ENCODE results near the gene OVOL1. TPM values are rescaled to one million over a fixed set of nuclear protein-coding genes. Genes with fewer than 3 reads are reported as not detected.

The OVOL1 gene
- total and polyA plus RNA-seq, 7 donors: 16.6 to 30.0 (median 22.7) TPM; not detected in 4

DNA sequence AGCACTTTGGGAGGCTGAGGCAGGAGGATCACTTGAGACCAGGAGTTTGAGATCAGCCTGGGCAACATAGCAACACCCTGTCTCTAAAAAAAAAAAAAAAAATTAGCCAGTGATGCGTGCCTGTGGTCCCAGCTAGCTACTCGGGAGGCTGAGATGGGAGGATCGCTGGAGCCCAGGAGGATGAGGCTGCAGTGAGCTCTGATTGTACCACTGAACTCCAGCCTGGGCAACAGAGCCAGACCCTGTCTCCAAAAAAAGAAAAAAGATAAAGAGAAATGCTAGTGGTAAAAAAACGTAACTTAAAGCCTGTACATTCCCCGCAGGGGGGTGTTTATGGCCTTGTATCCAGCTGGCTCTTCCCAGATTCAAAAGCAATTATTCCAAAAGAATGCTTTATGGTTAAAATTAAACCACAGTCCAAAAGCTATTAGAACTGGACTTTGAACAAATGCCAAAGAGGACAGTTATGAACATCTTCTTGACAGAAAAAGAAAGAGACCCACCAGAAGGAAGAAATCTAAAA, 30.5 kb downstream of the OVOL1 start:
- DNase-seq: no peak
- peaks cover 0 to 6% (median 0%) of the 10 kb centered on the region in 4 donors for H3K36me3 ChIP-seq
- peak overlapping the region; percentile 29 to 65 (median 60) for H3K4me3 ChIP-seq
- H3K4me1 ChIP-seq: peaks cover 0 to 12% (median 8%) of the 10 kb centered on the region in 4 donors
- no peaks in the 10 kb centered on the region for H3K9me3 ChIP-seq
- 45 to 70% methylated on average over 5 of the region's 5 CpGs for WGBS, 2 donors
- H3K27me3 ChIP-seq: no peaks in the 10 kb centered on the region
- peak overlapping the region; percentile 64 to 74 (median 72) for H3K27ac ChIP-seq
- TF ChIP-seq, protein P1, sequence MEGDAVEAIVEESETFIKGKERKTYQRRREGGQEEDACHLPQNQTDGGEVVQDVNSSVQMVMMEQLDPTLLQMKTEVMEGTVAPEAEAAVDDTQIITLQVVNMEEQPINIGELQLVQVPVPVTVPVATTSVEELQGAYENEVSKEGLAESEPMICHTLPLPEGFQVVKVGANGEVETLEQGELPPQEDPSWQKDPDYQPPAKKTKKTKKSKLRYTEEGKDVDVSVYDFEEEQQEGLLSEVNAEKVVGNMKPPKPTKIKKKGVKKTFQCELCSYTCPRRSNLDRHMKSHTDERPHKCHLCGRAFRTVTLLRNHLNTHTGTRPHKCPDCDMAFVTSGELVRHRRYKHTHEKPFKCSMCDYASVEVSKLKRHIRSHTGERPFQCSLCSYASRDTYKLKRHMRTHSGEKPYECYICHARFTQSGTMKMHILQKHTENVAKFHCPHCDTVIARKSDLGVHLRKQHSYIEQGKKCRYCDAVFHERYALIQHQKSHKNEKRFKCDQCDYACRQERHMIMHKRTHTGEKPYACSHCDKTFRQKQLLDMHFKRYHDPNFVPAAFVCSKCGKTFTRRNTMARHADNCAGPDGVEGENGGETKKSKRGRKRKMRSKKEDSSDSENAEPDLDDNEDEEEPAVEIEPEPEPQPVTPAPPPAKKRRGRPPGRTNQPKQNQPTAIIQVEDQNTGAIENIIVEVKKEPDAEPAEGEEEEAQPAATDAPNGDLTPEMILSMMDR (IDR thresholded peaks at IDR 0.05): no peak
- no peak for TF ChIP-seq POLR2AphosphoS5 (IDR thresholded peaks at IDR 0.05)
- TF ChIP-seq EP300 (IDR thresholded peaks at IDR 0.05): no peak
- no peak for TF ChIP-seq POLR2A (IDR thresholded peaks at IDR 0.05)
- intact Hi-C loops (cut with DNase I): loop anchor here (10.0 kb wide), 1 partner anchor 193 kb away; no protein-coding TSS in a partner anchor

DNA sequence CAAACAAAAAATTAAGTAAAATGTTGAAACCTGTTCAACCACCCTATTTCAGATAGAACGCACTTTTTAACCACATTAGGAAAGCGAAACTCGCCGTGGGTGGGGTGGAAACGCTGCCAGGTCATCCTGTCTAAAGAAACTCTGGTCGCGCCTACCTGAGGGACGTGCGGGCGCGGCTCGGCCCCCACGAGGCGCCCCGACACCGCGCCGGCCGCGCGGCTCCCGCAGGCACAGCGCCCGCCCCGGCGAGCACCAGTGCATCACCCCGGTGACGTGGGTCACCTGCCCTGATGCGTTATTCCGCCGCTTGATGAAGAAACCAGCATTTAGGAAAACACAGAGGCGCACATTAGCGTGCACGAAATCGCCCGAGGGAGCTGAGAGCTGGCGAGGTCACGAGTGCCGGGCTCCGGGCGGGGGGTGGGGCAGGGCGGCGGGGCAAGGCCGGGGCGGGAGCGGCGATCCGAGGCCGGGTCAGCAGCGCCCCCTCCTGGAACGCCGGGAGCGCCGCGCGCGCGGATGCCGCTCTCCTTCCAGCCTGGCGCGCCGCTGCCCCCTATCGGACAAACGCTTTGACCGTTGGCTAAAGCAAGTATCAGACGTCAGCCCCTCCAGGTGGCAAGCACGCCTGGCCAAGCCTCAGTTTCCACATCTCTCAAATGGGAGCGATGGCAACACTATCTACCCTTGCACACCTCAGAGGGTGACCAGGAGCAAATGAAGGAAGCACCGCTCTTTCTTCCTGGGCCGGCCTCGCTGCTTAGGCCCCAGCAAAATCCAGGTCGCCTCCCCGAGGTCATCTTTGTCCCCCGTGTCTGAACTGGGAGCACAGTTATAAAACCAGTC, 31.2 kb downstream of the OVOL1 start:
- peak; percentile 95 for DNase-seq
- Histone ChIP-seq H3K36me3 (peaks cover 0 to 6% (median 0%) of the 10 kb centered on the region in 4 donors), H3K9me3 (no peaks in the 10 kb centered on the region), H3K27ac (peak overlapping the region; percentile 64 to 74 (median 72)), H3K27me3 (no peaks in the 10 kb centered on the region), H3K4me1 (peaks cover 0 to 12% (median 8%) of the 10 kb centered on the region in 4 donors), H3K4me3 (peak overlapping the region; percentile 29 to 65 (median 60))
- WGBS, 2 donors: 6 to 7% methylated on average over 74 of the region's 74 CpGs
- TF ChIP-seq POLR2AphosphoS5 (IDR thresholded peaks at IDR 0.05) (peak in 3 of 4 donors; percentile 18 to 49 (median 19)), POLR2A (IDR thresholded peaks at IDR 0.05) (no peak), EP300 (IDR thresholded peaks at IDR 0.05) (no peak)
- TF ChIP-seq, protein P1 (IDR thresholded peaks at IDR 0.05): peak; percentile 85 to 100 (median 94)
- intact Hi-C loops (cut with DNase I): loop anchor here (1.0 to 10.0 kb wide), 3 partner anchors 38 to 193 kb away; partner anchors contain the start of gene AP5B1

DNA sequence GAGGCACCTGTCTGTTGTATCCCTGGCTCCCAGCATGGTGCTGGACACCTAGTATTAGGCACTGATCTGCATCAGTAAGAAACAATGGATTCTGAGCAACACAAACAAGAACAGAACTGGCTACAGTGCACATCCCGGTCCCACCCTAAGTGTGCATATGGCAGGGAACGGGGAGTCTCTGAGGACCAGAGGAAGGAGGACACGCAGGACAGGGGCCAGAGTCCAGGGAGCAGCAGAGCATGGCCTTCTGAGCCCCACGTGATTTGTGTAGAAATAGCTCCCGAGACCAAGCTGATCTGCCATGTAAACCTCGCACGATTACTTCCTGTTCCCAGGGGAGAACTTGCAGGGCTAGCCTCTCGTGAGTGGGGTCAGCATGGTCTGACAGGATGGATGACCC, 34.2 kb downstream of the OVOL1 start:
- Histone ChIP-seq H3K27ac (no peak overlapping the region), H3K4me3 (no peak overlapping the region), H3K9me3 (no peaks in the 10 kb centered on the region), H3K27me3 (no peaks in the 10 kb centered on the region), H3K36me3 (no peaks in the 10 kb centered on the region), H3K4me1 (peaks cover 0 to 12% (median 8%) of the 10 kb centered on the region in 4 donors)
- 20 to 56% methylated on average over 8 of the region's 8 CpGs for WGBS, 2 donors
- DNase-seq: no peak
- TF ChIP-seq POLR2A (IDR thresholded peaks at IDR 0.05): no peak
- TF ChIP-seq POLR2AphosphoS5 (IDR thresholded peaks at IDR 0.05): no peak
- TF ChIP-seq, protein P1 (IDR thresholded peaks at IDR 0.05): no peak
- no peak for TF ChIP-seq EP300 (IDR thresholded peaks at IDR 0.05)
- intact Hi-C loops (cut with DNase I): no loop called here

DNA sequence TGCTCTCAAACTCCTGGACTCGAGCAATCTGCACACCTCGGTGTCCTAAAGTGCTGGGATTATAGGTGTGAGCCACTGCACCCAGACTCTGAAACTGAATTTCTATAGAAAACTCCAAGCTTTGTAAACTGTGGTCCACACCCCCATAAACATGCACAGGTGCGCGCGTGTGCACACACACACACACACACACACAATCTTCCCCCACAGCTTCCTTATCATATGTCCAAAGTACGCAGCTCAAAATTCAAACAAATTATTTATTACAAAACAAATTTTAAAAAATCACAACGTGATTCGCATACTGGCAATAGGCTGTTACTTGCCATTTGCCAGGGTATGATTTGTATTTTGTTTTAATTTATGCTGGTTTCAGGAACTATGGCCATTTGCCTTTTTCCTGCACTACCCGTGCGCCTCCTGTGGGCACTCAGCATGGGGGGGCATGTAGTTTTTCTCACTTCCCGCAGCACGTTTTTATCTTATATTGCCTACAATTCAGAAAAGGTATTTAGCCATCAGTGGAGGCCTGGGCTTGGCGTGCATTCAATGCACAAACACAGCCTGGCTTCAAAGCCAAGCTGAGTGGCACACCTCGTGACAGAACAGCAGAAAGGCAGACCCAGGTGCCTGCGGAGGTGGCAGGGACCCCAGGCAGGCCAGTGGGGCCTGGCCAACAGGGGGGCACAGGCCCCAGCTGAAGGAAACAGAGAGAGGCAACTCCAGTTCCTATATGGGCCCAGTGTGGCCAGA, 36.1 kb downstream of the OVOL1 start:
- DNase-seq: no peak

More for the DNA sequence above, 36.1 kb downstream of the OVOL1 start:
- H3K4me3 ChIP-seq: no peak overlapping the region
- H3K36me3 ChIP-seq: no peaks in the 10 kb centered on the region
- H3K27me3 ChIP-seq: no peaks in the 10 kb centered on the region
- H3K4me1 ChIP-seq: no peaks in the 10 kb centered on the region
- no peak for TF ChIP-seq EP300 (IDR thresholded peaks at IDR 0.05)
- no peak for TF ChIP-seq POLR2A (IDR thresholded peaks at IDR 0.05)
- TF ChIP-seq, protein P1 (IDR thresholded peaks at IDR 0.05): no peak
- TF ChIP-seq POLR2AphosphoS5 (IDR thresholded peaks at IDR 0.05): no peak
- no peak overlapping the region for H3K27ac ChIP-seq
- intact Hi-C loops (cut with DNase I): no loop called here
- H3K9me3 ChIP-seq: no peaks in the 10 kb centered on the region
- 15 to 67% methylated on average over 15 of the region's 15 CpGs for WGBS, 2 donors

Data from sigmoid colon (tissue), 7 donors.